ENCODE data around the gene VIM.

The VIM gene

GRCh38 chr10:17183110-17183509 is 44.9 kb upstream of the VIM start:
- CTCF ChIA-PET: no interaction called here
- POLR2A ChIA-PET: no interaction called here
- Histone ChIP-seq H3K27ac (ENCODE audit: extremely low read depth, low read depth, low read length) (no peak overlapping the region), H3K4me1 (ENCODE audit: control insufficient read depth, insufficient read depth, low read length) (no peaks in the 10 kb centered on the region), H3K9me3 (ENCODE audit: control insufficient read depth, insufficient read depth, low read depth, low read length) (no peaks in the 10 kb centered on the region), H3K4me3 (ENCODE audit: low read depth, low read length) (no peak overlapping the region), H3K36me3 (ENCODE audit: control insufficient read depth in 2 of 2, insufficient read depth in 1 of 2, low read length in 2 of 2) (no peaks in the 10 kb centered on the region)
- TF ChIP-seq TCF7L2 (IDR thresholded peaks at IDR 0.05; ENCODE audit: borderline replicate concordance, low read depth, low read length) (no peak), ZNF423 (tag by site-specific recombination; IDR thresholded peaks at IDR 0.05) (no peak), PRDM4 (tag by site-specific recombination; IDR thresholded peaks at IDR 0.05) (no peak), ZBTB21 (tag by site-specific recombination; IDR thresholded peaks at IDR 0.05) (no peak), ZNF645 (tag by site-specific recombination; IDR thresholded peaks at IDR 0.05) (no peak), ATF2 (tag by site-specific recombination; IDR thresholded peaks at IDR 0.05; ENCODE audit: low read depth) (no peak), ZNF114 (tag by site-specific recombination; IDR thresholded peaks at IDR 0.05) (no peak), PRDM1 (tag by site-specific recombination; IDR thresholded peaks at IDR 0.05) (no peak), GFI1B (tag by site-specific recombination; IDR thresholded peaks at IDR 0.05) (no peak), ZNF23 (tag by site-specific recombination; IDR thresholded peaks at IDR 0.05; ENCODE audit: borderline replicate concordance) (no peak), FEZF1 (tag by site-specific recombination; IDR thresholded peaks at IDR 0.05) (no peak), ZFP3 (tag by site-specific recombination; IDR thresholded peaks at IDR 0.05; ENCODE audit: low read depth) (no peak)
- TF ChIP-seq, protein P1, sequence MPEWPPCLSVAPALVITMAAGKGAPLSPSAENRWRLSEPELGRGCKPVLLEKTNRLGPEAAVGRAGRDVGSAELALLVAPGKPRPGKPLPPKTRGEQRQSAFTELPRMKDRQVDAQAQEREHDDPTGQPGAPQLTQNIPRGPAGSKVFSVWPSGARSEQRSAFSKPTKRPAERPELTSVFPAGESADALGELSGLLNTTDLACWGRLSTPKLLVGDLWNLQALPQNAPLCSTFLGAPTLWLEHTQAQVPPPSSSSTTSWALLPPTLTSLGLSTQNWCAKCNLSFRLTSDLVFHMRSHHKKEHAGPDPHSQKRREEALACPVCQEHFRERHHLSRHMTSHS (tag by site-specific recombination; IDR thresholded peaks at IDR 0.05): no peak

GRCh38 chr10:17185873-17186272 is 42.2 kb upstream of the VIM start:
- ChIA-PET CTCF (no interaction called here), POLR2A (no interaction called here)
- no peak overlapping the region for H3K27ac ChIP-seq (ENCODE audit: extremely low read depth, low read depth, low read length)
- no peak overlapping the region for H3K4me3 ChIP-seq (ENCODE audit: low read depth, low read length)
- no peaks in the 10 kb centered on the region for H3K9me3 ChIP-seq (ENCODE audit: control insufficient read depth, insufficient read depth, low read depth, low read length)
- H3K4me1 ChIP-seq (ENCODE audit: control insufficient read depth, insufficient read depth, low read length): 0 out of 2 replicates have a peak, but pooled peaks cover 3% of the 10 kb centered on the region
- H3K36me3 ChIP-seq (ENCODE audit: control insufficient read depth in 2 of 2, insufficient read depth in 1 of 2, low read length in 2 of 2): no peaks in the 10 kb centered on the region
- TF ChIP-seq SALL2 (tag by site-specific recombination; IDR thresholded peaks at IDR 0.05; ENCODE audit: borderline replicate concordance) (no peak), ZNF202 (tag by site-specific recombination; IDR thresholded peaks at IDR 0.05; ENCODE audit: borderline replicate concordance) (peak; percentile 78; the same call in 1 of the 2 replicates), ZNF18 (tag by site-specific recombination; IDR thresholded peaks at IDR 0.05) (no peak), ZNF302 (tag by site-specific recombination; IDR thresholded peaks at IDR 0.05; ENCODE audit: low read depth) (no peak), ZNF791 (tag by site-specific recombination; IDR thresholded peaks at IDR 0.05) (peak; percentile 68; the same call in 1 of the 2 replicates), ZNF223 (tag by site-specific recombination; IDR thresholded peaks at IDR 0.05) (0 out of 2 replicates have a peak, but pooled peaks have one; percentile 29), ZNF10 (tag by site-specific recombination; IDR thresholded peaks at IDR 0.05) (no peak), ZNF585B (tag by site-specific recombination; IDR thresholded peaks at IDR 0.05) (no peak), ZNF596 (tag by site-specific recombination; IDR thresholded peaks at IDR 0.05) (no peak), ZNF214 (tag by site-specific recombination; IDR thresholded peaks at IDR 0.05; ENCODE audit: borderline replicate concordance) (peak; percentile 11; the same call in 1 of the 2 replicates), ZNF362 (tag by site-specific recombination; IDR thresholded peaks at IDR 0.05) (no peak), ZNF514 (tag by site-specific recombination; IDR thresholded peaks at IDR 0.05) (0 out of 2 replicates have a peak, but pooled peaks have one; percentile 22), ZFP3 (tag by site-specific recombination; IDR thresholded peaks at IDR 0.05; ENCODE audit: low read depth) (0 out of 2 replicates have a peak, but pooled peaks have one; percentile 19), ZNF16 (tag by site-specific recombination; IDR thresholded peaks at IDR 0.05; ENCODE audit: low read depth) (no peak), MZF1 (tag by site-specific recombination; IDR thresholded peaks at IDR 0.05; ENCODE audit: borderline replicate concordance) (peak; percentile 41; the same call in 1 of the 2 replicates), ZNF677 (tag by site-specific recombination; IDR thresholded peaks at IDR 0.05) (no peak)

Data from HEK293 (cell line).